ENCODE results near the gene ERICH4.
"Not testable (repeated sequence)": the region's sequence is repeated elsewhere in the genome, so short reads cannot be mapped to it uniquely, and the experiment has no call there.

The ERICH4 gene

DNA sequence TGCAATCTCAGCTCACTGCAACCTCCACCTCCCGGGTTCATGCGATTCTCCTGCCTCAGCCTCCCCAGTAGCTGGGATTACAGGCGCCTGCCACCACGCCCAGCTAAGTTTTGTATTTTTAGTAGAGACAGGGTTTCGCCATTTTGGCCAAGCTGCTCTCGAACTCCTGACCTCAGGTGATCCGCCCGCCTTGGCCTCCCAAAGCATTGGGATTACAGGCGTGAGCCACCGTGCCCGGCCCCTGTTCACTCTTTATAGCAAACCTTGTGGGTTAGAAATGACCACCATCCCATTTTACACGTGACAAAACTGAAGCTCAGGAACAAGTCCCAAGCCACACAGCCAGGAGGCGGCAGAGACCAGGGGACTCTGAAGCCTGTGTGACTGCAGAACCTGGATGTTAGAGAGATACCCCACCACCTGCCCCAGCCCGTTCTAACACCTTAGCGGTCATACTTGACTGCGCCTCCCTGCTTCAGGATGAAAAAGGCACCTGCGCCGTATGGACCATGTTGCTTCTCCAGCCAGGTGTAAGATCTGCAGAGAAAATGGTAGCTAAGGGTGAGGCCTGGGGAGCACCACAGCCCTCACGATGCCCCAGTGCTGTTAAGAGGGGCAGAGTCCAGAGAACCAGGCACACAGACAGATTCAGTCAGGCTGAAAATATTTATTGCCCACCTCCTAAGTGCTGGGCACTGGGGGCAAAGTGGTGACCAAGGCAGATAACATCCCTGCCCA lies 6.9 kb upstream of the ERICH4 start:
- no peak for DNase-seq (ENCODE audit: low read depth)

DNA sequence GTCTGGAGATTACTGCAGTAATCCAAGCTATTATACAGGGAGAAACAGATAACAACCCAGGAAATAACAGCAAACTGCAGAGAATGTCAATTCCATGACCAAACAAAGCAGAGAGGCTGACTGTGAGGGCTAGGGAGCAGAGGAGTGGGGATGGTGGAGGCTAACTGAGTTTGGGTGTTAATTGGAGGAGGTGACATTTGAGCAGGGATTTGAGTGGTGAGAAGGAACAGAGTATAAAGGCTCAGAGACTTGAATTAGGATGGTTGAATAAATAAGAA lies 6.3 kb upstream of the ERICH4 start:
- DNase-seq (ENCODE audit: low read depth): no peak

DNA sequence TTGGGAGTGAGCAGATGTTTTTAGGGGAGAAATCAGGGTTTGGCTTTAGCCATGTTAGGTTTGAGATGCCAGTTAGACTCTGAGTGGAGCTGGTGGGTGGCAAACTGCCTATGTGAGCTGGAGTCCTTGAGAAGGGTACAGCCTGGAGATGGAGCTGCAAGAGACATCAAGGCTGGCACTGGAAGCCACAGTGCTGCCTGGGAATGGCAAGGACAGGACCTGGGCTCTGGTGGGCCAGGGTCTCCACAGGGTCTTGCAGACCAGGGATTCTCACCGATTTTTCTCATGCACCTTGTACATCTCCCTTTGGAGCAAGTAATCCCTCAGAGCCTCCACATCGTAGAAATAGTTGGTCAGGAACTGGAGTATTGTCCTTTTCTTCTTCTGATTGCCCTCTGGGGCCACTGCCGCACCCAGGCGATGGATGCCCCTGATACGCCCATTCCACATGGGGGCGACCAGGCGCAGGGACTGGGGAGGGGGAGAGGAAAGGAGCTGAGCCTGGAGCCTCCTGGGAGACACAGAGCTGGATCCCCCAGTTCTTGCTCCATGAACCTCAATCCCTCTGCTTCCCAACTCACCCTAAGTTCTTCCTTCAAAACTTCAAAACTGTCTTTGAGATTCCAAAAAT lies 4.9 kb upstream of the ERICH4 start:
- DNase-seq (ENCODE audit: low read depth): no peak

DNA sequence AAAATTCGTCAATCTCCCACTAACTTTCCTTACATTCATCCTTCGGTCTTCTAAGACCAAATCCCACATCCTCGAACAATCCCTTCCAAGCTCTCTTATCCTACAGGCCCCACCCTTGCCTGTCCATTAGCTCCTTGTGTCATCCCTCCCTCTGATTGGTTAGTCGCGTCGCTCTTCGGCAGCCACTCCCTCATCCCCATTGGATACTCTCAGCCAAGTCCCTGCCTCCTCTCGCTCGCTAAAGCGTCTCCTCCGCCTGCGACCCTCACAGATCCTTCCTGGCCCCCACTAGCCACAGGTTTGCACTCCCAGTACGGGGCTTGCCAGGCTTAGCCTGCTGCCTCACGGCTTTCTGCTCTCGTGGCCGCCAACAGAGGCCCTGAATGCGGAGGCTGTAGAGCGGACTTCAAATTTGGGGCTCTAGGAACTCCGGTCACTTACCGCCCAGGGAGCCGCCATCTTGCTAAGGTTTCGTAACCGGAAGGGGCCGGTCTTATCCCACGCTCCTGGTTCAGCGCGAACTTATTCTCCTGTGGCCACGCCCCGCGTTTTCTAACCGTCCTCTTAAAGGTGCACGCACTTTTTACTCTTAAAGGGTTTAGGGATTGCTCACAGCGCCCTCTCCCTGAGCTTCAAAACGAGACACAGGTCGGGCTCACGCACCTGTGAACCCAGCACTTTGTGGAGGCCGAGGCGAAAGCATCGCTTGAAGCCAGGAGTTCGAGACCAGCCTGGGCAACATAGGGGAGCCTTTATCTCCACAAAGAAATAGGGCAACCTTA lies 3.3 kb upstream of the ERICH4 start, which contains the start of gene DMAC2:
Gene DMAC2 (minus strand): TSS at position 472 of the 782 bp plus-strand sequence. CDS start 13 bp downstream, at position 459.
- peak; percentile 98 for DNase-seq (ENCODE audit: low read depth)

DNA sequence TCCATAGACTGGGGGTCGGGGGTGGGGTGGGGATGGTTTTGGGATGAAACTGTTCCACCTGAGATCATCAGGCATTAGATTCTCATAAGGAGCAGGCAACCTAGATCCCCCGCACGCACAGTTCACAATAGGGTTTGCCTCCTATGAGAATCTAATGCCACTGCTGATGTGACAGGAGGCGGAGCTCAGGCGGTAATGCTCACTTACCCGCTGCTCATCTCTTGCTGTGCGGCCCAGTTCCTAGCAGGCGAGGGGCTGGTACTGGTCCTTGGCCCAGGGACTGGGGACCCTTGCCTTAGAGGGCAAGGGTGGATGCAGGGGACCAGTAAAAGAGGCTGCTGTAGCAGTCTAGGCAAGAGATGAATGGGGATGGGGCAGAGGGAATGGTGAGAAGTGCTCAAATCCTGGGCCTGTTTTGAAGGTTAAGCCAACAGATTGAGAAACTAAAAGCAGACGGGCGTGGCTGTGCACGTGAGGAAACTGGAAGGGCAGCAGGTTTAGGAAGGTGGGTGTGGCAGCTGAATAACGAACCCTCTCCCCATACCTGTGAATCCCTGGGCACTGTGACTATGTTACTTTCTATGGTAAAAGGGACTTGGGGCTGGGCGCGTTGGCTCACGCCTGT lies 1.5 kb upstream of the ERICH4 start:
- DNase-seq (ENCODE audit: low read depth): no peak

DNA sequence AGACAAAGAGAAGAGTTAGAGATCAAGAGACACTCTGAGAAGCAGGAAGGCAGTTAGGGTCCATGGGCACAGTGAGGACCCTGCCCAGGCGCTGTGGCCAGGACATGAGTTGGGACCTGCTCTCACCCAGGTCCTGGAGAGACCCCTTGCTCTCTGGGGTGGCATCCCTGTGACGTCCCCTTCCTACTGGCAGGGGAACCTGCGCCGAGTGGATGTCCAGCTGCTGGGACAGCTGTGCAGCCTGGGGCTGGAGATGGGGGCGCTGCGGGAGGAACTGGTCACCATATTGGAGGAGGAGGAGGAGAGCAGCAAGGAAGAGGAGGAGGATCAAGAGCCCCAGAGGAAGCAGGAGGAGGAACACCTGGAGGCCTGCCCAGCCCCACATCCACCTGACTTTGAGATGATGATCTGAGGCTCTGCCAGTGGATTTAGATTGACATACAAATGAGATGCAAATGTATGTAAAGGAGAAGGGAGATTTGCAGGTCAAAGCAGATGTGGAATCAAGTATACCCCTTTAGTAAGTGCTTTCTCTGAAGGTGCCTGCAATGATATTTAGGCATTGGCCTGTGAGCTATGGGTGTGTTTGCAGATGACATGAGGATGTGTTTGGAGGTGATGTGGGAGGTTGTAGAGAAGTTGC lies 978 bp downstream of the ERICH4 start:
- DNase-seq (ENCODE audit: low read depth): no peak

DNA sequence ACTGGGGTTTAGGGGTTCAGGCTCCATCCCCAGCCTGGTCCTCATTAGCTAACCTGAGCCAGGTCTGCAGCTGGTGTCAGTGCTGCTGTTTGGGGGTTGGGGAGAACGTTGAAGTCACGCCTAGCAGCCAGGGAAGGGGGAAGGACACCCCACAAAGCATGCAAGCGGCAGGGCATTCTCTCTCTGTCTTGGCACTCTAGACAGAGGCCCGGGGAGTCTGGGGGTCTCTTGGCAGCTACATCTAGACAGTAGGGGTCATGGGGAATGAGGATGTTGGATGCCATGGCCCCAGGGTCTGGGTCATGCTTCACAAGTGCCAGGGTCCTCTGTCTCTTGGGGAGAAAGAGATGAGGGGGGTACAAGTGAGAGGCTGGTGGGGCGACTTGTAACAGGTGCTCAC lies 2.6 kb downstream of the ERICH4 start:
- no peak for DNase-seq (ENCODE audit: low read depth)

DNA sequence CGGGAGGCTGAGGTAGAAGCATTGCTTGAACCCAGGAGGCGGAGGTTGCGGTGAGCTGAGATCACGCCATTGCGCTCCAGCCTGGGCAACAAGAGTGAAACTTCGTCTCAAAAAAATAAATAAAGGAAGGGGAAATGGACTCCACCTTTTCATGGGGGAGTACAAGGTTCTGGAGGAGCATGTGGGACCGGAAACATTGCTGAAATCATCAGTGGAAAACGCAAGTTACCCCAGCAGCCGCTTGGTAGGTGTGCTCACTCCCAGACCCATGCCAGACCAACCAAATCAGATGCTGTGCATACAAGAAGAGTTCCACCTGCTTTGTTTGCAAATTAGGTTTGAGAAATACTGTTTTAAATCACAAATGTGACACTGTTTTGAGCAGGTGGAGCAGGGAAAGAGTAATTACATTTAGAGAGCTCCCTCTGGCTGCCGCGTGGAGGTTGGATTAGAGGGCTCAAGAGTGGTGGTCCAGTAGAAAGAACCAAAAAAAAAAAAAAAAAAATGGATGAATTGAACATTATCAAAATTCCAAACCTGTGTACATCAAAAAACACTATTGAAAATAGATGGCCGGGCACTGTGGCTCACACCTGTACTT lies 4.9 kb downstream of the ERICH4 start:
- no peak for DNase-seq (ENCODE audit: low read depth)

DNA sequence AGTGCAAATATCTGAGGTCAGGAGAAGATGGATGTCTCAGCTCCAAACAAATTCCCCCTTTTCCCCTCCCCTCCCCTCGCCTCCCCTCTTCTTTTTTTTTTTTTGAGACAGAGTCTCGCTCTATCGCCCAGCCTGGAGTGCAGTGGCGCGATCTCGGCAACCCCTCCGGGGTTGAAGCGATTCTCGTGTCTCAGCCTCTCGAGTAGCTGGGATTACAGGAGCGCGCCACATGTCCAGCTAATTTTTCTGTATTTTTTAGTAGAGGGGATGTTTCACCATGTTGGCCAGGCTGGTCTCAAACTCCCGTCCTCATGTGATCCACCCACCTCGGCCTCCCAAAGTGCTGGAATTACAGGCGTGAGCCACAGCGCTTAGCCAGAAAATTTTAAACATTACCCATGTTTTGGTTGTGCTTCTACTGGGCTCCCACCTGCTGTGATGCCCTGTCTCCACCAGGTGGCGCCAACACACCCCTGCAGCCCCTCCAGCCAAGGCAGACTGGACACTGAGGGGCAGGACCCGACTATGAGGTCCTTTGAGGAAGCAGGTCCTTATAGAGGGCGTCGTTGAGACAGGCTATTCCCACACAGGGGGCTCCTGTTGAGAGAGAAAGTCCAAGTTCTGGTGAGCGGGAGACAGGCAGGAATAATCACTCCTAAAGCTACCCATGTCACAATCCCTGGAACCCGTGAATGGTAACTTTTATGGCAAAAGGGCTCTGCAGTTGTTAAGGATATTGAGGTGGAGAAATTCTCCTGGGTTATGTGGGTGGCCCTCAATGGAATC lies 6.3 kb downstream of the ERICH4 start:
- DNase-seq (ENCODE audit: low read depth): peak; percentile 50

DNA sequence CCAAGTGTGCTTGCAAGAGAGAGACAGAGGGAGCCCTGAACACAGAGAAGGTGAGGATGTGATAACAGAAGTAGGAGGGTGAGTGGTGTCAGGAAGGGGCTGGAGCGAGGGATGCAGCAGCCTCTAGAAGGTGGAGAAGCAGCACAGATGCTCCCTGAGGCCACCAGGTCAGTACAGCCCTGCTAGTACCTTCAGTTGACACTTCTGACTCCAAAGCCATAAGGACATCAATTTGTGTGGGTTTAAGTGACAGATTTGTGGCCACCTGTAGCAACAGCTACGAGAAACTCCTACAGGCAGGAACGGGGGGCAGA lies 6.9 kb downstream of the ERICH4 start:
- no peak for DNase-seq (ENCODE audit: low read depth)

DNA sequence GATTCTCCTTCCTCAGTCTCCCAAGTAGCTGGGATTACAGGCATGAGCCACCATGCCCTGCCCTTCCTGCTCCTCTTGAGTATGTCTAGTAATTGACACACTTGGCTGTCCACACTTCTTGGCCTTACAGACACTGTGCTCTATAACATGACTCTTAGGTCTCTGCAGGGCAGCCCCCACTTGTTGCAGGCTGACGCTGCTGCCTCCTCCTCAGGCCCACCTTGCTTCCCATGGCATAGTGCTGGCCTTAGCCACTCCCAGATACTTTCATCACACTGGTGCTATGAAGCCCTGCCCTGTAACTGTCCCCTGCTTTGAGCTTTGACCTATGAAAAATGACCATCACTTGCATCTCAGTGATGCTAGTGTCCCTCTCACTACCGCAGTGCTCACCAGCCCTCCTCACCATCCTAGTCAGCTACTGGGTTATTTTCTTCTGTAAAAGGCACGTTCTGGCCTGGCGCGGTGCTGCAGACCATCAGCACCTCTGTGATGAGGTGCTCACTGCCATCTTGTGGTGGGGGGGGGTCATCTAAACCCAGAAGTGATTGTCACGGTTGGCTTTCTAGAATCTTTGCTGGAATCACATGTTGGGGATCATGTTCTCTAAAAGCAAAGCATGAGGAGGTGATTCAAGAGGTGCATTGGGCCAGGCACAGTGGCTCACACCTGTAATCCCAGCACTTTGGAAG lies 9.8 kb downstream of the ERICH4 start:
- no peak for DNase-seq (ENCODE audit: low read depth)

DNA sequence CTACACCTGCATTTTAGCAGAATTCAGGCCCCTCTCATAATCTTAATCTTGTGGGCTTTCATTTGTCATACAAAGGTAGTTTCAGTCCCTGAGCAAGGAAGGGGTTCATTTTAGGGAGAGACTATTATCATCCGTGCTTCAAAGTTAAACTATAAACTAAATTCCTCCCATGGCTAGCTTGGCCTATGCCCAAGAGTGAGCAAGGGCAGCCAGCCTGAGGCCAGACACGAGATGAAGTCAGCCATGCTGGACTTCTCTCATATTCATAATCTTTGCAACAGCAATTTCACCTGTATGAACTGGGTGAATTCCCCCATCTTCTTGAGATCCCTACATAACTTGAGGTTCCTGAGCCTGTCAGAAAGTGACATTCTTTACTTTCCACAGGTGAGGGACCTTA lies 13.0 kb downstream of the ERICH4 start:
- no peak for DNase-seq (ENCODE audit: low read depth)

DNA sequence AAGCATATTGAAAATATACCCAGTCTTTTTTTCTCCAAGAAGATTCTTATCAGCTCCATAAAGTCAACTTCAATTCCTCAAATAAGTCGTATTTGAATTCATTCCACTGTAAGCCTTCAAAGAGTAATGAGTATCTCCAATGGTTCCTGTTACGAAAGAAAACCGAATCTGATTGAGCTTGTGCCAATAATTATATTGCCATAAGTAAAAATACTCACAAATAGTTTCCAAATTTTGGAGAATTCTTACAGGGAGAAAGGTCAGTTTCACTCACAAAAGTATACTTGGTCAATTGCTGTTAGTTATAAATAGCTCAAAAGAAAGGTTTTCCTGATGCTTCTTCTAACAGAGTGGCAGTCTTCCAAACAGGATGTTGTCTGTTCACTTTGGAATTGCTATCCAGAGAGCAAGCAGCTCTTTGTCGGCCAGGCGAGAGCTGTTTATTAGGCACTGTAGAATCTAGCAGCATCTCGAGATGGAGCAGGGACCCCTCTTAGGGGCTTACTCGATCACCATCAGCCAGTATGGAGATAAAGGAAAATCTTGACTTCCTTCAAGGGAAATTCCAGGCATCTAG lies 13.5 kb downstream of the ERICH4 start:
- DNase-seq (ENCODE audit: low read depth): peak; percentile 55

DNA sequence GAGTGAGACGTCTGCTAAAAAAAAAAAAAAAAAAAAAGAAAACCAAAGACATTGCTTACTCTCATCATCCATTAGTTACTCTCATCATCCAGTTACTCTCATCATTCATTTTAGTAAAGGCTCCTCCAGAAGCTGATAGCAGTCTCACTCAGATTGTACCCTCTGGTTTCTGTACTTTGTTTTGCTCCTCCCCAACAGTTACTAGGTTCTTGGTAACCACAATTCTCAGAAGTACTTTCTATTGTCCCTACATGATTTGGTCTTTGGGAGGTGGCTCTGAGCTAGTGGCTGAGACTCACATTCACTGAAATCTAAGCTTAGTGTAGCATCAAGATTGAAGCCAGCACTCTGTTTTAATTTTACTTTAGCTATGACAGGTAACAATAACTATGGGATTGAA lies 14.3 kb downstream of the ERICH4 start:
- DNase-seq (ENCODE audit: low read depth): no peak

DNA sequence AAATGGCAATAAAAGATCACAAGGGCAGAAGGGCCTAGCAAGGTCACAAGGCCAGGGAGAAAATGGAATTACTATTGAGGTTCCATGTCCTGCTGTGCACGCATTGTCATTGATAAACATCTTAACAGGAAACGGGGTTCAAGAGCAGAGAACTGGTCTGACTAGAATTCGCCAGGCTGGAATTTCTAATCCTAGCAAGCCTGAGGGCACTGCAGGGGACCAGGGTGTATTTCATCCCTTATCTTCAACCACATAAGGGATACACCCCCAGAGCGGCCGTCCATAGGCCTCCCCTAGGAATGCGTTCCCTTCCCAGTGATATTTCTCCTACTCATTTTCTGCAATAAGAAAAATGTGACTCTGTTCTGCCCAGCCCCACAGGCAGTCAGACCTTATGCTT lies 19.5 kb downstream of the ERICH4 start:
- DNase-seq (ENCODE audit: low read depth): no peak

DNA sequence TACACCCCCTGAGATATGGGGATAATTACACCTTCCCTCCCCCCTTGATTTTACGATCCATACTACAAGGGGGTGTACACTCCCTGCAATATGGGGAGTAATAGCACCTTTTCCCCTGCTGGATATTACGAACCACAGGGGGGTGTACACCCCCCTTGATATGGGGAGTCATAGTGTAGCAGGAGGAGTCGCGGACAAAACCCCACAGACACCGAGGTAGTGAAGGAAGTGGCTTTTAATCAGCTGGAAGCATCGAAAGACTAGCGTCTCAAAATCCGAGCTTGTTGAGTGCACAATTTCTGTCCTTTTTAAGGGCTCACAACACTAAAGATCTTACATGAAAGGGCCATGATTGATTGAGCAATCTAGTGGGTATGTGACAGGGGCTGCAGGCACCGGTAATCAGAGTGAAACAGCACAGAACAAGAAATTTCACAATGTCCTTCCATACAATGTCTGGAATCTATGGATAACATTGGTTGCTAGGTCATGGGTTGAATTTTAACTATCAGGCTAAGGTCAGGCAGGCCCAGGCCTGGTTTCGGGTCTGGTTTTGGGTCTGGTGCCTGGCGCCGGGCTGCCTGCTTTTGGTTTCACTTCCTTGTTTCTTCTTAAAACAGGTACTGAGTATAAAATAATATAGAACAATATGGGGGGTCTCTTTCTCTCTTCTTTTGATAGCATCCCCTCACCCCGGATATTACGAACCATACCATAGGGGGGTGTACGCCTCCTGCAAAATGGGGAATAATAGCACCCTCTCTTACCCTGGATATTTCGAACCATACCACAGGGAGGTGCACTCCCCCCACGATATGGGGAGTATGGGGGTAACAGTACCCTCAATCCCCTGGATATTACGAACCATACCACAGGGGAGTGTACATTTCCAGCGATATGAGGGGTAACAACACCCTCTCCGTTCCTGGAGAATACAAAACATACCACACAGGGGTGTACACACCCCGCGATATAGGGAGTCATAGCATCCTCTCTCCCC lies 20.6 kb downstream of the ERICH4 start:
- not testable (repeated sequence) for DNase-seq (ENCODE audit: low read depth)

DNA sequence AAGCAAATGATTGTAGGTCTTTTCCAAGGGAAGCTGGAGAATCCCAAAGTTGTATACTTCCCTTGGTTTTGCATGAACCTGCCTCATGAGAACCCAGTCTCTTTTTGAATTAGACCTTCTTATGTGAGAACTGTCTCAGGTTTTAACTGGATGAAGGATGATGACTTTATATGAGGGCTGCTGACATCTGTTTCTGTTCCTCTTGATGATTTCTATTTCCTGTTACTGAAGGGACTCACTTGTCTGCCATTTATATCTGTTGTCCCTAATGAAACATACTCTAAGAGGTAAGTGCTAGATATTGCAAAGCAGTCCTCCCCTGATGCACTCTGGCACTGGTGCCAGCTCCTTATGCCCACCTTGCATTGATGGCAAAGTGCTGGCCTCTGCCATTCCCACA lies 33.6 kb downstream of the ERICH4 start:
- DNase-seq (ENCODE audit: low read depth): no peak

DNA sequence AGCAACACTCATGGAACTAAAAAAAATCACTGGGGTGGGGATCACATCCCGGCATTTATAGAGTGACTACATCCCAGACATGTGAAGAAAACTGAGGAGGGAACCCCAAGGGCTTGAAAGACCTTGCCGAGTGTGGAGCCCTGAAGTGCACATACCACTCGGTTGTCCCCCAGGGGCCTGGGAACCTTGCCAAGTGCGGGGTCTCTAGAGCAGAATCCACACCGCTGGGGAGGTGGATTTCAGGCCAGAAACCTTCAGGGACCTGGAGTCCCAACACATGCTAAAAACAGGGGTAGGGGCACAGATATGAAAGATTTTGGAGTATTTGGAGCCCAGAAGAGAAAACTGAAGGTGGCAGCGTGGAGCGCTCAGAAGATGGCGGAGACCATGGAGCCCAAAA lies 35.2 kb downstream of the ERICH4 start:
- no peak for DNase-seq (ENCODE audit: low read depth)

Data from iris pigment epithelial cell (primary cell).